ENCODE results near the gene ZNF174.

Gene ZNF174

GRCh38 chr16:3443108-3444031 is 42.4 kb downstream of the ZNF174 start, which contains the start of the genes NAA60 and ZNF597:
Gene NAA60 (plus strand): TSS chr16:3443680. CDS start chr16:3476228, 32,548 bp downstream.
Gene ZNF597 (minus strand): TSS chr16:3443504. CDS start chr16:3443153, 351 bp downstream.
- peak; percentile 83 for DNase-seq (ENCODE audit: low read depth)

GRCh38 chr16:3444032-3444388 is 43.0 kb downstream of the ZNF174 start:
- DNase-seq (ENCODE audit: low read depth) = peak; percentile 49

- DNase-seq (ENCODE audit: low read depth) = no peak
These were observed 53.1 kb downstream of the ZNF174 start for GRCh38 chr16:3454093-3454492.

- no peak for DNase-seq (ENCODE audit: low read depth)
These were observed 53.7 kb downstream of the ZNF174 start for GRCh38 chr16:3454631-3455147.

- peak; percentile 74 for DNase-seq (ENCODE audit: low read depth)
These were observed 56.6 kb downstream of the ZNF174 start for GRCh38 chr16:3457434-3458252.

- DNase-seq (ENCODE audit: low read depth) = no peak
These were observed 57.4 kb downstream of the ZNF174 start for GRCh38 chr16:3458278-3458851.

GRCh38 chr16:3458852-3459361 is 57.9 kb downstream of the ZNF174 start:
- no peak for DNase-seq (ENCODE audit: low read depth)

All from fibroblast of the conjunctiva (primary cell).